IMR-90 (cell line): ENCODE results near the gene SLC16A14. TPM values are rescaled to one million over a fixed set of nuclear protein-coding genes. Genes with fewer than 3 reads are reported as not detected.
"Not testable (repeated sequence)": the region's sequence is repeated elsewhere in the genome, so short reads cannot be mapped to it uniquely, and the experiment has no call there.

ENCODE experiments used
- ATAC-seq: fragments of 200-7000 bp; cut with Tn5 transposase; 2 replicates; pipeline ENCODE4 v1.9.1; 2020; ENCODE audit warnings: low read depth, mild to moderate bottlenecking, moderate library complexity
- BruUV-seq: library from RNA; stranded (reverse); fragments of 400-500 nt; replicated peaks from 2 replicates; lab custom pipeline; 2021; lab: Mats Ljungman, UMichigan
- CTCF ChIA-PET: fragments of 300-600 bp; formaldehyde crosslinking; extraction: SDS; loops from one replicate; lab custom pipeline; 2021; ENCODE audit warnings: antibody characterized with exemption; lab: Yijun Ruan, JAX
- POLR2A ChIA-PET: fragments of 300-600 bp; sonication (Branson Sonifier 250); formaldehyde crosslinking; loops from one replicate; lab custom pipeline; 2022; ENCODE audit warnings: antibody characterized with exemption; ENCODE audit not compliant: unreplicated experiment; lab: Charles Lee
- DNase-seq: peaks from one replicate; pipeline ENCODE4 v3.0.0; 2013
- H2AFZ ChIP-seq: replicated peaks from 2 replicates; pipeline ENCODE3; 2013; ENCODE audit warnings: low read length, mild to moderate bottlenecking; ENCODE audit not compliant: poor library complexity
- H2AK5ac ChIP-seq: 2 replicates; pipeline ENCODE4 v1.6.1; 2013; ENCODE audit warnings: low read depth, low read length, inconsistent platforms
- H2AK9ac ChIP-seq: replicated peaks from 2 replicates; pipeline ENCODE3; 2013; ENCODE audit warnings: mild to moderate bottlenecking, low read depth, low read length, moderate library complexity; ENCODE audit not compliant: poor library complexity
- H2BK120ac ChIP-seq: 2 replicates; pipeline ENCODE4 v1.6.1; 2013; ENCODE audit warnings: low read depth, low read length, inconsistent platforms
- H2BK15ac ChIP-seq: 3 replicates; pipeline ENCODE4 v1.6.1; 2013; ENCODE audit warnings: low read depth, low read length, inconsistent platforms
- H2BK20ac ChIP-seq: 2 replicates; pipeline ENCODE4 v1.6.1; 2013; ENCODE audit warnings: low read depth, mild to moderate bottlenecking, inconsistent platforms, low read length, moderate library complexity
- H2BK5ac ChIP-seq: 2 replicates; pipeline ENCODE4 v1.6.1; 2013; ENCODE audit warnings: mild to moderate bottlenecking, low read depth, low read length, inconsistent platforms; ENCODE audit not compliant: poor library complexity, severe bottlenecking
- H3K14ac ChIP-seq: replicated peaks from 2 replicates; pipeline ENCODE4 v1.6.1; 2013; ENCODE audit warnings: low read depth, low read length, inconsistent platforms
- H3K18ac ChIP-seq: 2 replicates; pipeline ENCODE4 v1.6.1; 2013; ENCODE audit warnings: low read depth, low read length, control low read depth
- H3K23ac ChIP-seq: 2 replicates; pipeline ENCODE4 v1.6.1; 2013; ENCODE audit warnings: low read depth, low read length, inconsistent platforms
- H3K27ac ChIP-seq: 2 replicates; pipeline ENCODE4 v1.5.1; 2013; ENCODE audit warnings: mild to moderate bottlenecking, control low read depth, low read length; ENCODE audit not compliant: insufficient read depth
- H3K27me3 ChIP-seq: 2 replicates; pipeline ENCODE4 v1.6.1; 2013; ENCODE audit warnings: low read length; ENCODE audit not compliant: control insufficient read depth, insufficient read depth
- H3K36me3 ChIP-seq: 2 replicates; pipeline ENCODE4 v1.6.1; 2013; ENCODE audit warnings: low read length, mixed read lengths; ENCODE audit not compliant: control insufficient read depth, insufficient read depth
- H3K4ac ChIP-seq: 2 replicates; pipeline ENCODE4 v1.6.1; 2013; ENCODE audit warnings: low read depth, low read length, inconsistent platforms
- H3K4me1 ChIP-seq: 2 replicates; pipeline ENCODE4 v1.6.1; 2013; ENCODE audit warnings: low read length, mixed read lengths; ENCODE audit not compliant: control insufficient read depth, insufficient read depth
- H3K4me2 ChIP-seq: 2 replicates; pipeline ENCODE4 v1.6.1; 2013; ENCODE audit warnings: low read depth, mild to moderate bottlenecking, control low read depth, low read length, moderate library complexity
- H3K4me3 ChIP-seq: 2 replicates; pipeline ENCODE4 v1.5.1; 2013; ENCODE audit warnings: low read depth, mild to moderate bottlenecking, control low read depth, low read length, moderate library complexity; ENCODE audit not compliant: insufficient read depth
- H3K56ac ChIP-seq: 2 replicates; pipeline ENCODE4 v1.6.1; 2013; ENCODE audit warnings: low read length, inconsistent platforms; ENCODE audit not compliant: insufficient read depth; ENCODE audit errors: extremely low read depth
- H3K79me1 ChIP-seq, 2 experiments: 2 replicates each; pipeline ENCODE4 v1.6.1; 2013; ENCODE audit warnings: low read length in 2 of 2, inconsistent platforms in 1 of 2, low read depth in 1 of 2
- H3K9ac ChIP-seq: 2 replicates; pipeline ENCODE4 v1.6.1; 2013; ENCODE audit warnings: low read depth, low read length, control low read depth
- H3K9me1 ChIP-seq: 2 replicates; pipeline ENCODE4 v1.6.1; 2013; ENCODE audit warnings: low read length, inconsistent platforms; ENCODE audit not compliant: insufficient read depth
- H3K9me3 ChIP-seq: 2 replicates; pipeline ENCODE4 v1.6.1; 2013; ENCODE audit warnings: low read length; ENCODE audit not compliant: control insufficient read depth, insufficient read depth
- H4K20me1 ChIP-seq: 2 replicates; pipeline ENCODE4 v1.6.1; 2013; ENCODE audit warnings: low read length, inconsistent platforms; ENCODE audit not compliant: insufficient read depth
- H4K5ac ChIP-seq: 2 replicates; pipeline ENCODE4 v1.6.1; 2013; ENCODE audit warnings: mild to moderate bottlenecking, low read depth, low read length, control low read depth
- H4K8ac ChIP-seq, 2 experiments: 2 replicates each; pipeline ENCODE4 v1.6.1; 2013; ENCODE audit warnings: low read depth in 2 of 2, low read length in 2 of 2, control low read depth in 1 of 2, inconsistent platforms in 1 of 2
- H4K91ac ChIP-seq: 2 replicates; pipeline ENCODE4 v1.6.1; 2013; ENCODE audit warnings: low read depth, low read length, inconsistent platforms; ENCODE audit not compliant: insufficient read depth
- CEBPB ChIP-seq: IDR thresholded peaks from 2 replicates; pipeline ENCODE4 v1.6.1; 2012; ENCODE audit warnings: low read depth, low read length, improper control_type of control experiment
- CHD1 ChIP-seq: IDR thresholded peaks from 2 replicates; pipeline ENCODE4 v1.6.1; 2012; ENCODE audit warnings: low read depth, low read length, improper control_type of control experiment
- MAFK ChIP-seq: IDR thresholded peaks from 2 replicates; pipeline ENCODE4 v1.6.1; 2012; ENCODE audit warnings: low read depth, low read length, improper control_type of control experiment
- RCOR1 ChIP-seq: IDR thresholded peaks from 2 replicates; pipeline ENCODE4 v1.6.1; 2012; ENCODE audit warnings: mild to moderate bottlenecking, low read length, improper control_type of control experiment; ENCODE audit not compliant: insufficient replicate concordance
- SMC3 ChIP-seq: fragments of 150-350 bp; IDR thresholded peaks from 2 replicates; pipeline ENCODE4 v1.6.1; 2016; ENCODE audit warnings: low read depth, mild to moderate bottlenecking, antibody characterized with exemption, low read length, moderate library complexity
- WGBS, 2 experiments: methylation state at CpG; one replicate each; pipeline versions ENCODE4 v1.1.5 to v1.1.7; 2013; ENCODE audit warnings: missing lambda C conversion rate in 2 of 2; ENCODE audit not compliant: insufficient read length in 1 of 2; ENCODE audit errors: extremely low coverage in 2 of 2; 5-methylcytosine and 5-hydroxymethylcytosine counted together
- dilution Hi-C: fragments of 300-500 bp; cut with HindIII; formaldehyde crosslinking; loops from one replicate; pipeline ENCODE4 v1.14.3; 2018; ENCODE audit warnings: low sequenced_read_pairs; ENCODE audit not compliant: unreplicated experiment
- in situ Hi-C: fragments of 300-500 bp; cut with MboI; formaldehyde crosslinking; loops from 3 replicates; pipeline ENCODE4 v1.14.3; 2019; ENCODE audit warnings: low sequenced_read_pairs, inconsistent platforms, mixed read lengths
- intact Hi-C: fragments of 100-400 bp; cut with micrococcal nuclease; formaldehyde crosslinking; loops from 2 replicates; pipeline ENCODE4 v1.10.0; 2022
- polyA plus RNA-seq, 3 experiments: library from polyadenylated mRNA; depleted of rRNA; stranded (reverse); fragments of >200 nt; gene quantifications; 2 replicates each; pipeline ENCODE4 v1.2.3, GENCODE V29; 2012; ENCODE audit warnings: low replicate concordance in 1 of 3
- total RNA-seq: library from RNA; depleted of rRNA; stranded (reverse); fragments of >200 nt; gene quantifications from 2 replicates; pipeline ENCODE4 v1.2.3, GENCODE V29; 2012
- TF ChIP-seq, protein P1 (sequence below): fragments of 150-350 bp; IDR thresholded peaks from 2 replicates; pipeline ENCODE4 v1.6.1; 2017; ENCODE audit warnings: mild to moderate bottlenecking, antibody characterized with exemption, low read length, low read depth
- TF ChIP-seq, protein P2 (sequence below): conservative IDR thresholded peaks from 2 replicates; pipeline ENCODE4 v1.5.1; 2012; ENCODE audit warnings: mild to moderate bottlenecking, low read depth, low read length, improper control_type of control experiment

The SLC16A14 gene
- total and polyA plus RNA-seq, 2 of the 4 experiments (the other 2 are of a cell fraction) = 0.79 to 0.90 TPM

DNA sequence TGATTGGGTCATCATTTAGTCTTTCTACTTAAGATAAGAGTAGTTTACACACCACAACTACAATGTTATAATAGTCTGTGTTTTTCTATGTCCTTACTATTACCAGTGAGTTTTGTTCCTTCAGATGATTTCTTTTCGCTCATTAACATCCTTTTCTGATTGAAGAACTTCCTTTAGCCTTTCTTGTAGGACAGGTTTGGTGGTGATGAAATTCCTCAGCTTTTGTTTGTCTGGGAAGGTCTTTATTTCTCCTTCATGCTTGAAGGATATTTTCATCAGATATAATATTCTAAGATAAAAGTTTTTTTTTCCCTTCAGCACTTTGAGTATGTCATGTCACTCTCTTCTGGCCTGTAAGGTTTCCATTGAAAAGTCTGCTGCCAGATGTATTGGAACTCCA is 38.0 kb upstream of the SLC16A14 start:
- Histone ChIP-seq H3K23ac (no peak overlapping the region), H3K4me3 (no peak overlapping the region), H3K9me3 (no peaks in the 10 kb centered on the region), H3K79me1 (no peaks in the 10 kb centered on the region), H3K27ac (no peak overlapping the region), H4K8ac (no peak overlapping the region), H2BK15ac (no peak overlapping the region), H2BK5ac (no peak overlapping the region), H2BK20ac (no peak overlapping the region), H2BK120ac (no peak overlapping the region), H2AFZ (no peak overlapping the region), H3K27me3 (no peaks in the 10 kb centered on the region), H3K4me1 (no peaks in the 10 kb centered on the region), H4K5ac (no peak overlapping the region), H3K14ac (no peak overlapping the region), H4K91ac (no peak overlapping the region), H3K9me1 (no peaks in the 10 kb centered on the region), H2AK5ac (no peak overlapping the region), H3K56ac (no peak overlapping the region), H4K20me1 (no peaks in the 10 kb centered on the region), H3K36me3 (no peaks in the 10 kb centered on the region), H2AK9ac (no peak overlapping the region), H3K9ac (no peak overlapping the region), H3K4ac (no peak overlapping the region), H3K4me2 (no peak overlapping the region), H3K18ac (no peak overlapping the region)
- DNase-seq = no peak
- in situ Hi-C loops = no loop called here
- TF ChIP-seq CEBPB (no peak), CHD1 (no peak), RCOR1 (no peak), SMC3 (no peak), MAFK (no peak)
- TF ChIP-seq, protein P1, sequence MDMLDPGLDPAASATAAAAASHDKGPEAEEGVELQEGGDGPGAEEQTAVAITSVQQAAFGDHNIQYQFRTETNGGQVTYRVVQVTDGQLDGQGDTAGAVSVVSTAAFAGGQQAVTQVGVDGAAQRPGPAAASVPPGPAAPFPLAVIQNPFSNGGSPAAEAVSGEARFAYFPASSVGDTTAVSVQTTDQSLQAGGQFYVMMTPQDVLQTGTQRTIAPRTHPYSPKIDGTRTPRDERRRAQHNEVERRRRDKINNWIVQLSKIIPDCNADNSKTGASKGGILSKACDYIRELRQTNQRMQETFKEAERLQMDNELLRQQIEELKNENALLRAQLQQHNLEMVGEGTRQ = no peak
- TF ChIP-seq, protein P2, sequence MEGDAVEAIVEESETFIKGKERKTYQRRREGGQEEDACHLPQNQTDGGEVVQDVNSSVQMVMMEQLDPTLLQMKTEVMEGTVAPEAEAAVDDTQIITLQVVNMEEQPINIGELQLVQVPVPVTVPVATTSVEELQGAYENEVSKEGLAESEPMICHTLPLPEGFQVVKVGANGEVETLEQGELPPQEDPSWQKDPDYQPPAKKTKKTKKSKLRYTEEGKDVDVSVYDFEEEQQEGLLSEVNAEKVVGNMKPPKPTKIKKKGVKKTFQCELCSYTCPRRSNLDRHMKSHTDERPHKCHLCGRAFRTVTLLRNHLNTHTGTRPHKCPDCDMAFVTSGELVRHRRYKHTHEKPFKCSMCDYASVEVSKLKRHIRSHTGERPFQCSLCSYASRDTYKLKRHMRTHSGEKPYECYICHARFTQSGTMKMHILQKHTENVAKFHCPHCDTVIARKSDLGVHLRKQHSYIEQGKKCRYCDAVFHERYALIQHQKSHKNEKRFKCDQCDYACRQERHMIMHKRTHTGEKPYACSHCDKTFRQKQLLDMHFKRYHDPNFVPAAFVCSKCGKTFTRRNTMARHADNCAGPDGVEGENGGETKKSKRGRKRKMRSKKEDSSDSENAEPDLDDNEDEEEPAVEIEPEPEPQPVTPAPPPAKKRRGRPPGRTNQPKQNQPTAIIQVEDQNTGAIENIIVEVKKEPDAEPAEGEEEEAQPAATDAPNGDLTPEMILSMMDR = no peak
- BruUV-seq = no TSS peak
- ChIA-PET CTCF (no interaction called here), POLR2A (no interaction called here)
- intact Hi-C loops = no loop called here
- no peak for ATAC-seq
- no CpG with 5 or more reads among the region's 1 CpG for WGBS, 2 experiments
- dilution Hi-C loops = no loop called here

DNA sequence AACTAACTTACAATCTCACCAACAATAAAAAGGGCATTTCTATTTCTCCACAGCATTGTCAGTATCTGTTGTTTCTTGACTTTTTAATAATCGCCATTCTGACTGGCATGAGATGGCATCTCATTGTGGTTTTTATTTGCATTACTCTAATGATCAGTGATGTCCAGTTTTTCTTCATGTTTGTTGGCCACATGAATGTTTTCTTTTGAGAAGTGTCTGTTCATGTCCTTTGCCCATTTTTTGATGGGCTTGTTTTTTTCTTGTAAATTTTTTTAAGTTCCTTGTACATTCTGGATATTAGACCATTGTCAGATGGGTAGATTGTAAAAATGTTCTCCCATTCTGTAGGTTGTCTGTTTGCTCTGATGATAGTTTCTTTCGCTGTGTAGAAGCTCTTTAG is 33.2 kb upstream of the SLC16A14 start:
- H3K18ac ChIP-seq, in situ Hi-C loops, H4K5ac ChIP-seq, CTCF ChIA-PET, H3K9me3 ChIP-seq, H2AFZ ChIP-seq, H3K27ac ChIP-seq, H2AK9ac ChIP-seq, H2BK5ac ChIP-seq, H3K9me1 ChIP-seq, H2BK15ac ChIP-seq, DNase-seq, H3K36me3 ChIP-seq, H3K23ac ChIP-seq, H3K4me3 ChIP-seq, H3K14ac ChIP-seq, H3K4me1 ChIP-seq, H4K91ac ChIP-seq, H4K20me1 ChIP-seq, intact Hi-C loops, H3K4ac ChIP-seq, H3K4me2 ChIP-seq, H3K79me1 ChIP-seq, POLR2A ChIA-PET, dilution Hi-C loops, BruUV-seq, H2AK5ac ChIP-seq, H3K9ac ChIP-seq, ATAC-seq, H3K27me3 ChIP-seq, H3K56ac ChIP-seq, H4K8ac ChIP-seq, H2BK20ac ChIP-seq, H2BK120ac ChIP-seq: not testable (repeated sequence)
- no CpG with 5 or more reads among the region's 2 CpGs for whole genome bisulfite sequencing, 2 experiments
